Measurements from ENCODE around the gene SPON1. TPM values are rescaled to one million over a fixed set of nuclear protein-coding genes. Genes with fewer than 3 reads are reported as not detected.

The SPON1 gene
- total and polyA plus RNA-seq, 12 donors, result 2.7 to 116 (median 34.4) TPM

GRCh38 chr11:14190992-14191778 is 228.7 kb downstream of the SPON1 start:
- intact Hi-C loops (cut with DNase I), result no loop called here
- no peak overlapping the region for H3K4me3 ChIP-seq
- WGBS, 4 donors, result 50 to 65% (median 61%) methylated on average over 6 of the region's 6 CpGs
- no peaks in the 10 kb centered on the region for H3K36me3 ChIP-seq (replicated peaks in 1 of 2)
- DNase-seq, result no peak
- H3K4me1 ChIP-seq (replicated peaks in 1 of 2), result peaks cover 0 to 9% of the 10 kb centered on the region in 2 donors
- H3K9me3 ChIP-seq (replicated peaks in 1 of 3), result no peaks in the 10 kb centered on the region
- no peaks in the 10 kb centered on the region for H3K27me3 ChIP-seq
- TF ChIP-seq CTCF (IDR thresholded peaks at IDR 0.05) (no peak), POLR2A (IDR thresholded peaks at IDR 0.05) (no peak)
- peak overlapping the region in 4 of 5 donors; percentile 22 to 79 (median 52) for H3K27ac ChIP-seq

GRCh38 chr11:14193644-14194043 is 231.1 kb downstream of the SPON1 start:
- intact Hi-C loops (cut with DNase I), result no loop called here
- H3K36me3 ChIP-seq (replicated peaks in 1 of 2), result no peaks in the 10 kb centered on the region
- WGBS, 4 donors, result 60 to 68% (median 64%) methylated on average over 3 of the region's 3 CpGs; no CpG with 5 or more reads in 1 of the 4 donors

GRCh38 chr11:14202251-14203196 is 240.0 kb downstream of the SPON1 start:
- no peaks in the 10 kb centered on the region for H3K36me3 ChIP-seq (replicated peaks in 1 of 2)
- no peak for DNase-seq
- TF ChIP-seq POLR2A (IDR thresholded peaks at IDR 0.05), result no peak
- no peak for TF ChIP-seq CTCF (IDR thresholded peaks at IDR 0.05)
- H3K4me3 ChIP-seq, result no peak overlapping the region
- H3K9me3 ChIP-seq (replicated peaks in 1 of 3), result no peaks in the 10 kb centered on the region
- intact Hi-C loops (cut with DNase I), result no loop called here
- H3K27me3 ChIP-seq, result no peaks in the 10 kb centered on the region
- H3K27ac ChIP-seq, result no peak overlapping the region
- H3K4me1 ChIP-seq (replicated peaks in 1 of 2), result no peaks in the 10 kb centered on the region
- WGBS, 4 donors, result 59 to 71% (median 65%) methylated on average over 15 of the region's 15 CpGs

More at GRCh38 chr11:14193644-14194043, 231.1 kb downstream of the SPON1 start:
- no peaks in the 10 kb centered on the region for H3K27me3 ChIP-seq
- H3K27ac ChIP-seq, result no peak overlapping the region
- peaks cover 0 to 9% of the 10 kb centered on the region in 2 donors for H3K4me1 ChIP-seq (replicated peaks in 1 of 2)
- no peak for DNase-seq
- H3K4me3 ChIP-seq, result no peak overlapping the region
- TF ChIP-seq POLR2A (IDR thresholded peaks at IDR 0.05) (no peak), CTCF (IDR thresholded peaks at IDR 0.05) (no peak)
- H3K9me3 ChIP-seq (replicated peaks in 1 of 3), result no peaks in the 10 kb centered on the region

GRCh38 chr11:14203321-14203720 is 240.8 kb downstream of the SPON1 start:
- no peaks in the 10 kb centered on the region for H3K36me3 ChIP-seq (replicated peaks in 1 of 2)
- H3K27ac ChIP-seq, result no peak overlapping the region
- intact Hi-C loops (cut with DNase I), result no loop called here
- TF ChIP-seq CTCF (IDR thresholded peaks at IDR 0.05) (no peak), POLR2A (IDR thresholded peaks at IDR 0.05) (no peak)
- DNase-seq, result no peak
- no peaks in the 10 kb centered on the region for H3K4me1 ChIP-seq (replicated peaks in 1 of 2)
- H3K9me3 ChIP-seq (replicated peaks in 1 of 3), result no peaks in the 10 kb centered on the region
- no peaks in the 10 kb centered on the region for H3K27me3 ChIP-seq
- WGBS, 4 donors, result 82 to 89% (median 85%) methylated on average over 4 of the region's 4 CpGs
- H3K4me3 ChIP-seq, result no peak overlapping the region
